AG04450 (cell line): Measurements from ENCODE around the gene TMEM37. TPM values are rescaled to one million over a fixed set of nuclear protein-coding genes. Genes with fewer than 3 reads are reported as not detected.

Source experiments
- CTCF ChIA-PET: fragments of 300-600, 350-600 bp; formaldehyde crosslinking; extraction: SDS; loops from one replicate; lab custom pipeline; 2022; ENCODE audit warnings: antibody characterized with exemption, inconsistent platforms; lab: Charles Lee
- POLR2A ChIA-PET: fragments of 350-600 bp; formaldehyde crosslinking; extraction: SDS; loops from one replicate; lab custom pipeline; 2021; ENCODE audit warnings: antibody characterized with exemption, inconsistent platforms; lab: Yijun Ruan, JAX
- DNase-seq: peaks from one replicate; pipeline ENCODE4 v3.0.0-alpha.2; 2011; ENCODE audit warnings: low read depth, low spot score
- H3K27ac ChIP-seq: one replicate; pipeline ENCODE4 v1.5.1; 2012; ENCODE audit warnings: low read depth, low read length, control low read depth
- H3K27me3 ChIP-seq: one replicate; pipeline ENCODE4 v1.6.0; 2012; ENCODE audit warnings: low read length; ENCODE audit not compliant: control insufficient read depth, insufficient read depth
- H3K4me3 ChIP-seq: 2 replicates; pipeline ENCODE4 v1.5.1; 2011; ENCODE audit warnings: mild to moderate bottlenecking, low read depth, low read length, control low read depth
- H3K9me3 ChIP-seq: 2 replicates; pipeline ENCODE4 v1.5.1; 2012; ENCODE audit warnings: low read length; ENCODE audit not compliant: control insufficient read depth, insufficient read depth
- polyA plus RNA-seq: library from polyadenylated mRNA; depleted of rRNA; stranded (reverse); fragments of >200 nt; gene quantifications from 2 replicates; pipeline ENCODE4 v1.2.3, GENCODE V29; 2011
- TF ChIP-seq, protein P1 (sequence below): IDR thresholded peaks from 2 replicates; pipeline ENCODE4 v1.5.1; 2011; ENCODE audit warnings: low read depth, low read length, control low read depth, inconsistent platforms

TMEM37 gene
- polyA plus RNA-seq, 1 experiment: 0.98 TPM

DNA sequence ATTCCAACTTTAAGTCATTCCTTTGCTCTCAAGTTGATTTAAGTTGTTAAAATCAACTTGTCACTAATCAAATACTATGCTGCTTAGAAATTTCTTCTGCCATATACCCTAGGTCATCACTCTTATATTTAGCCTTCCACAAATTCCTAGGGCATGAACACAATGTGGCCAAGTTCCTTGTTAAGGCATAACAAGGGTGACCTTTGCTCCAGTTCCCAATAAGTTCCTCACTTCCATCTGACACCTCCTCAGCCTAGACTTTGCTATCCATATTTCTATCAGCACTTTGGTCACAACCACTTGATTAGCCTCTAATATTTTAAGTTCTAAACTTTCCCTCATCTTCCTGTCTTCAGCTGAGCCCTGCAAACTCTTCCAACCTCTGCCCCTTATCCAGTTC lies 9.9 kb upstream of the TMEM37 start:
- TF ChIP-seq, protein P1, sequence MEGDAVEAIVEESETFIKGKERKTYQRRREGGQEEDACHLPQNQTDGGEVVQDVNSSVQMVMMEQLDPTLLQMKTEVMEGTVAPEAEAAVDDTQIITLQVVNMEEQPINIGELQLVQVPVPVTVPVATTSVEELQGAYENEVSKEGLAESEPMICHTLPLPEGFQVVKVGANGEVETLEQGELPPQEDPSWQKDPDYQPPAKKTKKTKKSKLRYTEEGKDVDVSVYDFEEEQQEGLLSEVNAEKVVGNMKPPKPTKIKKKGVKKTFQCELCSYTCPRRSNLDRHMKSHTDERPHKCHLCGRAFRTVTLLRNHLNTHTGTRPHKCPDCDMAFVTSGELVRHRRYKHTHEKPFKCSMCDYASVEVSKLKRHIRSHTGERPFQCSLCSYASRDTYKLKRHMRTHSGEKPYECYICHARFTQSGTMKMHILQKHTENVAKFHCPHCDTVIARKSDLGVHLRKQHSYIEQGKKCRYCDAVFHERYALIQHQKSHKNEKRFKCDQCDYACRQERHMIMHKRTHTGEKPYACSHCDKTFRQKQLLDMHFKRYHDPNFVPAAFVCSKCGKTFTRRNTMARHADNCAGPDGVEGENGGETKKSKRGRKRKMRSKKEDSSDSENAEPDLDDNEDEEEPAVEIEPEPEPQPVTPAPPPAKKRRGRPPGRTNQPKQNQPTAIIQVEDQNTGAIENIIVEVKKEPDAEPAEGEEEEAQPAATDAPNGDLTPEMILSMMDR: no peak
- CTCF ChIA-PET: interaction anchor here (0.9 kb wide), 1 partner anchor 55 kb away, joined by 3 read pairs; no protein-coding TSS in a partner anchor
- no peak overlapping the region for H3K27ac ChIP-seq
- no peak for DNase-seq
- no peaks in the 10 kb centered on the region for H3K9me3 ChIP-seq
- POLR2A ChIA-PET: no interaction called here
- H3K27me3 ChIP-seq: peaks cover 30% of the 10 kb centered on the region
- no peak overlapping the region for H3K4me3 ChIP-seq

DNA sequence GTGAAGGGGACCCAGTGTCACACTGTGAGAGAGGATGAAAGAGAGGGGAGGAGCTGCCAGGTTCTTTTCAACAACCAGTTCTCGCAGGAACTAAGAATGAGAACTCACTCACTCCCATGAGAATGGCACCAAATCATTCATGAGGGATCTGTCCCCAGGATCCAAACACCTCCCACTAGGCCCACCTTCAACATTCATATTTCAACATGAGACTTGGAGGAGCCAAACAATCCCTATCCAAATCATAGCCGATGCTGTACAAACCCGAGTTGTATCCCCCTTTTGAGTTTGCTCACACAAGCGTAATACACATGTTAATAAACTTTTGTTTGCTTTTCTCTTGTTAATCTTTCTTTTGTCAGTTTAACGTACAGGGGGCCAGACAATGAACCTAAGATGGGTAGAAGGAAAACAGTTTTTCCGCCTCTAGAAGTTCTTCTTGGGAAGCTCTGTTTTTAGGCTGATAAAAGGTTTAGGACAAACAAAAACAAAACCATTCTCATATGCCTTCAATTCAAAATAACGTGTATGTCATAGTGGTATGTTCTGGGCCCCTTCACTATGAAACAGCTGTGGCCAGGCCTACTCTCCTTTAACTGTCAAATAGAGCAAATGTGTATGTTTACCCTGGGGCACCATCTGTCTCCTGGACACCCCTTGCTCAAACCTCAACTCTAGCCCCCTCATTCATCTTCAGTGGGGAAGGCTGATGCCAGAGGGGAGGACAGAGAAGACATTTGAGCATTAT lies 9.1 kb upstream of the TMEM37 start:
- H3K27me3 ChIP-seq: peaks cover 38% of the 10 kb centered on the region

DNA sequence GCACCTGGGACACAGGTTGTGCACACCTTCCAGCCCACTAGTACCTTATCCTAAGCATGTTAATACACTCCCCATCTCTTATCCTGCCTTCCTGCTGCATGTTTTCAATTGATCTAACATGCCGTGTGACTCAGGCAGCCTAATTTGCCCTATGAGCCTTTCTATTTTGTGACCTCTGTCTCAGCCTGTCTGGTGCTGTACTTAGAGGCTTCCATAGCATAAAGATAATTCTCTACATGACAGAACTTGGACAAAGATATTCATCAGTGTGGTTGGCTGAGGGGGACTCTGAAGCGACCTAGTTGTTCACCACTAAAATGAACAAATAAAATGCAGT lies 8.6 kb upstream of the TMEM37 start:
- POLR2A ChIA-PET: no interaction called here
- Histone ChIP-seq H3K27ac (no peak overlapping the region), H3K4me3 (no peak overlapping the region), H3K9me3 (no peaks in the 10 kb centered on the region), H3K27me3 (peaks cover 40% of the 10 kb centered on the region)
- TF ChIP-seq, protein P1: no peak
- CTCF ChIA-PET: no interaction called here
- DNase-seq: no peak

More for the DNA sequence above, 9.1 kb upstream of the TMEM37 start:
- Histone ChIP-seq H3K27ac (no peak overlapping the region), H3K4me3 (no peak overlapping the region), H3K9me3 (no peaks in the 10 kb centered on the region)
- POLR2A ChIA-PET: no interaction called here
- TF ChIP-seq, protein P1: no peak
- CTCF ChIA-PET: interaction anchor here (0.9 kb wide), 1 partner anchor 54 kb away, joined by 3 read pairs; no protein-coding TSS in a partner anchor
- DNase-seq: no peak

DNA sequence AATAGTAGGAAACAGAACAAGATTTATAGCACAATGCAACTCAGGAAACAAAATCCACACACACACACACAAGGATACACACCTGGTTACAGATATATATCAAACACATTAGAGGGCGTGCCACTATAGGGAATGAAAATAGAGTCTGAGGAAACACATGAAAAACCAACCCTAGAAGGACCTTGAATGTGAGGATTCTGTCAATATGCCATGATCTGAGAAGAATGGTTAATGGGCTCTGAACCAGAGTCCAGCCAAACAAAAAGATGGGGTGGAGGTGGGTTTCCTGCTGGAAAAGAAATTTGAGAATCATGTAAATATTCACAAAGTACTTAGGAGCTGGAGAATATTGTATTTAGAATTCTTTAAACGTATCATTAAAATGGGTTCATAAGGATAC lies 7.8 kb upstream of the TMEM37 start:
- Histone ChIP-seq H3K4me3 (no peak overlapping the region), H3K27me3 (peaks cover 39% of the 10 kb centered on the region), H3K9me3 (no peaks in the 10 kb centered on the region), H3K27ac (no peak overlapping the region)
- no peak for DNase-seq
- POLR2A ChIA-PET: no interaction called here
- CTCF ChIA-PET: no interaction called here
- TF ChIP-seq, protein P1: no peak

DNA sequence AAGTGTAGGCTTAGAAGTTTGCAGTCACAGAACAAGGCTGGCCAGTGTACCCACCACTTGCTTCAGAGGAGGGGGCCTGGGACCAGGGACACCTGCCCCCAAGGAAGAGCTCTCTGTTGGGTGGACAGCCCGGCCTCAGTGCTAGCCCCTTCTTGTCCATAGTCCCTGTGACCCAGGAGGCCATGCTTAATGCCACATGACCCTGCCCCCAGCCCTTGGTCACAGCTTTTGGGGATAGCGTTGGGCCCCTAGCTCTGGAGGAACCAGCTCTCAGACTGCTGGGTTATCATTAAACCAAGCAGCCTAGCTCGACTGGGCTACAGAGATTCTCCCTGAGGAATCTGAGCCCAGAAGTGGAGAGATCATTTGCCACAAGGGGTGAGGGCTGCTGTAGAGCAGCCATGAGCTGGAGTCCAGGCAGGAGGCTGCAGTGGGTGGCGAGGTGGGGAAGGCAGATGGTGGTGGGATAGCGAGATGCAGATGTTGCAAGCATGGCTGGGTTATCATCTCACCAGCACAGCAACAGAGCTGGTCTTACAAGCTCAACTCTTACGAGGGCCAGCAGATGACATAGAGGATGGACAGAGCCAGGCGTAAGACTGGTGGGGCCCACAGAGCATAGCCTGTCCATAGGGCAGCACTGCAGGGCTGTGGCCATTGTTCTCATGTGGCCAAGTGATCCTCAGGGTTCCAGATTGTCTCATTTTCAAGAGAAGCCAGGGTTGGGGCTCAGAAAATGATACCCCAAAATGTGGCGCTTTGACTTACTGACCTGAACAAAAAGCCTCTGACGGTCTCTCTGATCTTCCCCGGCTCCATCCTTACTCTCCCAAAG lies 7.2 kb upstream of the TMEM37 start:
- CTCF ChIA-PET: interaction anchor here (0.5 kb wide), 1 partner anchor 166 kb away, joined by 4 read pairs; no protein-coding TSS in a partner anchor
- no peak overlapping the region for H3K4me3 ChIP-seq
- POLR2A ChIA-PET: no interaction called here
- H3K27me3 ChIP-seq: peaks cover 45% of the 10 kb centered on the region
- no peak overlapping the region for H3K27ac ChIP-seq
- TF ChIP-seq, protein P1: no peak
- DNase-seq: no peak
- H3K9me3 ChIP-seq: no peaks in the 10 kb centered on the region
